ENCODE measurements around the gene NCKAP1.

Gene NCKAP1

GRCh38 chr2:182913064-182913463 lies 125.2 kb downstream of the NCKAP1 start:
- Histone ChIP-seq H3K9ac (ENCODE audit: low read depth, low read length) (no peak overlapping the region), H3K4me3 (ENCODE audit: low read depth in 1 of 2, low read length in 2 of 2) (no peak overlapping the region), H3K27me3 (ENCODE audit: insufficient read depth, low read length, poor library complexity) (no peaks in the 10 kb centered on the region), H4K20me1 (ENCODE audit: insufficient read depth, low read length) (no peaks in the 10 kb centered on the region), H3K36me3 (ENCODE audit: insufficient read depth, low read length) (no peaks in the 10 kb centered on the region), H3K9me3 (ENCODE audit: insufficient read depth, low read length, severe bottlenecking) (no peaks in the 10 kb centered on the region), H3K4me1 (ENCODE audit: insufficient read depth, low read length) (no peaks in the 10 kb centered on the region), H3K4me2 (ENCODE audit: insufficient read depth, low read length) (no peak overlapping the region), H2AFZ (ENCODE audit: low read depth, low read length) (no peak overlapping the region), H3K27ac (ENCODE audit: low read length) (no peak overlapping the region), H3K79me2 (ENCODE audit: insufficient read depth, low read length) (no peaks in the 10 kb centered on the region)
- DNase-seq (no peak), ATAC-seq (ENCODE audit: insufficient read depth, low read depth) (no peak)
- TF ChIP-seq CTCF (IDR thresholded peaks at IDR 0.05; ENCODE audit: borderline replicate concordance, extremely low read depth, low read length, poor library complexity, severe bottlenecking) (no peak), EZH2 (IDR thresholded peaks at IDR 0.05; ENCODE audit: borderline replicate concordance, low read depth, low read length, severe bottlenecking) (no peak)

GRCh38 chr2:182912518-182912915 lies 125.7 kb downstream of the NCKAP1 start:
- Histone ChIP-seq H3K4me3 (ENCODE audit: low read depth in 1 of 2, low read length in 2 of 2) (no peak overlapping the region), H3K4me2 (ENCODE audit: insufficient read depth, low read length) (no peak overlapping the region), H3K27ac (ENCODE audit: low read length) (no peak overlapping the region), H4K20me1 (ENCODE audit: insufficient read depth, low read length) (no peaks in the 10 kb centered on the region), H3K36me3 (ENCODE audit: insufficient read depth, low read length) (no peaks in the 10 kb centered on the region), H3K9me3 (ENCODE audit: insufficient read depth, low read length, severe bottlenecking) (no peaks in the 10 kb centered on the region), H3K79me2 (ENCODE audit: insufficient read depth, low read length) (no peaks in the 10 kb centered on the region), H3K4me1 (ENCODE audit: insufficient read depth, low read length) (no peaks in the 10 kb centered on the region), H3K9ac (ENCODE audit: low read depth, low read length) (no peak overlapping the region), H3K27me3 (ENCODE audit: insufficient read depth, low read length, poor library complexity) (no peaks in the 10 kb centered on the region), H2AFZ (ENCODE audit: low read depth, low read length) (no peak overlapping the region)
- DNase-seq (no peak), ATAC-seq (ENCODE audit: insufficient read depth, low read depth) (no peak)
- TF ChIP-seq EZH2 (IDR thresholded peaks at IDR 0.05; ENCODE audit: borderline replicate concordance, low read depth, low read length, severe bottlenecking) (no peak), CTCF (IDR thresholded peaks at IDR 0.05; ENCODE audit: borderline replicate concordance, extremely low read depth, low read length, poor library complexity, severe bottlenecking) (no peak)

GRCh38 chr2:182911813-182912517 lies 126.3 kb downstream of the NCKAP1 start:
- Histone ChIP-seq H3K4me2 (ENCODE audit: insufficient read depth, low read length) (no peak overlapping the region), H4K20me1 (ENCODE audit: insufficient read depth, low read length) (no peaks in the 10 kb centered on the region), H3K4me3 (ENCODE audit: low read depth in 1 of 2, low read length in 2 of 2) (no peak overlapping the region), H3K27me3 (ENCODE audit: insufficient read depth, low read length, poor library complexity) (no peaks in the 10 kb centered on the region), H3K79me2 (ENCODE audit: insufficient read depth, low read length) (no peaks in the 10 kb centered on the region), H3K36me3 (ENCODE audit: insufficient read depth, low read length) (no peaks in the 10 kb centered on the region), H3K4me1 (ENCODE audit: insufficient read depth, low read length) (no peaks in the 10 kb centered on the region), H3K9ac (ENCODE audit: low read depth, low read length) (no peak overlapping the region), H2AFZ (ENCODE audit: low read depth, low read length) (no peak overlapping the region), H3K9me3 (ENCODE audit: insufficient read depth, low read length, severe bottlenecking) (no peaks in the 10 kb centered on the region), H3K27ac (ENCODE audit: low read length) (no peak overlapping the region)
- no peak for ATAC-seq (ENCODE audit: insufficient read depth, low read depth)
- no peak for DNase-seq
- TF ChIP-seq EZH2 (IDR thresholded peaks at IDR 0.05; ENCODE audit: borderline replicate concordance, low read depth, low read length, severe bottlenecking): no peak
- no peak for TF ChIP-seq CTCF (IDR thresholded peaks at IDR 0.05; ENCODE audit: borderline replicate concordance, extremely low read depth, low read length, poor library complexity, severe bottlenecking)
